ENCODE data around the gene STC2.

DNA sequence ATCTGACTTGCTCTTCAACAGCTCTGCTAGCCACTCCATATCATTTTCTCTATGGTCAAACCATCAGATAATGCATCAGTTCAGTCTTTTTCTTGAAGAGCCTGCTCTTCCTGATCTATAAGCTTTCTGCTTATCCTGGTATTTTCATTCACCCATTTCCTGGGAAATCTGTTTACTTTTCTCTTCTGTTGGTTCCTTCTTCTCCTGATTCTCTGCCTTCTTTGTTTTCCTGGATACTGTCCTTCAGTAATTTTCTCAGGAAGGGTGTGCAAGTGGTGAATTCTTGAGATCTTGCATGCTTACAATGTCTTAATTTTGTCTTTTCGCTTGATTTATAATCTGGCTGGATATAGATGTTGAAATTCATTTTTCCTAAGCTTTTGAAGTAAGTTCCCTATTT, 53.4 kb downstream of the STC2 start:
- TF ChIP-seq POLR2AphosphoS5 (IDR thresholded peaks at IDR 0.05) (no peak), CTCF (IDR thresholded peaks at IDR 0.05) (no peak), POLR2A (IDR thresholded peaks at IDR 0.05; ENCODE audit: low read depth) (no peak), EP300 (IDR thresholded peaks at IDR 0.05) (no peak)

Measured in esophagus muscularis mucosa (tissue), 4 donors.